ENCODE measurements around the gene KAT6B.

The KAT6B gene

DNA sequence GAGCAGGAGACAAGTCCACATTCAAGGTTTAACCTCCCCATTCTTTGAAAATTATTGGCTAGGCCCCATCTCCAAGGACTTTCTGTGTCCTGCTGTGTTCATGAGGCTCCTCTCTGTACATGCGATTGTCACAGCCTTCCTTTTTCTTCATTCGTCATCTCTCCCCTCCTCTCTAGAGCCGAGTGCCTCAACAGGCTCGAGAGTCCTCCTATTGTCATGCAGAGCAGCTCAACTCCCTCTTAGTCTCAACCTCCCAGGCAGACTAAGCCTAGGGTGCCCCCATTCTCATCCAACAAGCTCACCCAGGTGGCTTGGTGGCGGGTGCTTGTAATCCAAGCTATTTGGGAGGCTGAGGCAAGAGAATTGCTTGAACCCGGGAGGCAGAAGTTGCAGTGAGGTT, 249.9 kb downstream of the KAT6B start:
- no peak for DNase-seq (ENCODE audit: low read depth)
- TF ChIP-seq, protein P1, sequence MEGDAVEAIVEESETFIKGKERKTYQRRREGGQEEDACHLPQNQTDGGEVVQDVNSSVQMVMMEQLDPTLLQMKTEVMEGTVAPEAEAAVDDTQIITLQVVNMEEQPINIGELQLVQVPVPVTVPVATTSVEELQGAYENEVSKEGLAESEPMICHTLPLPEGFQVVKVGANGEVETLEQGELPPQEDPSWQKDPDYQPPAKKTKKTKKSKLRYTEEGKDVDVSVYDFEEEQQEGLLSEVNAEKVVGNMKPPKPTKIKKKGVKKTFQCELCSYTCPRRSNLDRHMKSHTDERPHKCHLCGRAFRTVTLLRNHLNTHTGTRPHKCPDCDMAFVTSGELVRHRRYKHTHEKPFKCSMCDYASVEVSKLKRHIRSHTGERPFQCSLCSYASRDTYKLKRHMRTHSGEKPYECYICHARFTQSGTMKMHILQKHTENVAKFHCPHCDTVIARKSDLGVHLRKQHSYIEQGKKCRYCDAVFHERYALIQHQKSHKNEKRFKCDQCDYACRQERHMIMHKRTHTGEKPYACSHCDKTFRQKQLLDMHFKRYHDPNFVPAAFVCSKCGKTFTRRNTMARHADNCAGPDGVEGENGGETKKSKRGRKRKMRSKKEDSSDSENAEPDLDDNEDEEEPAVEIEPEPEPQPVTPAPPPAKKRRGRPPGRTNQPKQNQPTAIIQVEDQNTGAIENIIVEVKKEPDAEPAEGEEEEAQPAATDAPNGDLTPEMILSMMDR (IDR thresholded peaks at IDR 0.05; ENCODE audit: control insufficient read depth, insufficient read depth, low read depth, low read length, missing control alignments): no peak
- no peak overlapping the region for H3K4me3 ChIP-seq (ENCODE audit: control insufficient read depth, low read depth, low read length)

DNA sequence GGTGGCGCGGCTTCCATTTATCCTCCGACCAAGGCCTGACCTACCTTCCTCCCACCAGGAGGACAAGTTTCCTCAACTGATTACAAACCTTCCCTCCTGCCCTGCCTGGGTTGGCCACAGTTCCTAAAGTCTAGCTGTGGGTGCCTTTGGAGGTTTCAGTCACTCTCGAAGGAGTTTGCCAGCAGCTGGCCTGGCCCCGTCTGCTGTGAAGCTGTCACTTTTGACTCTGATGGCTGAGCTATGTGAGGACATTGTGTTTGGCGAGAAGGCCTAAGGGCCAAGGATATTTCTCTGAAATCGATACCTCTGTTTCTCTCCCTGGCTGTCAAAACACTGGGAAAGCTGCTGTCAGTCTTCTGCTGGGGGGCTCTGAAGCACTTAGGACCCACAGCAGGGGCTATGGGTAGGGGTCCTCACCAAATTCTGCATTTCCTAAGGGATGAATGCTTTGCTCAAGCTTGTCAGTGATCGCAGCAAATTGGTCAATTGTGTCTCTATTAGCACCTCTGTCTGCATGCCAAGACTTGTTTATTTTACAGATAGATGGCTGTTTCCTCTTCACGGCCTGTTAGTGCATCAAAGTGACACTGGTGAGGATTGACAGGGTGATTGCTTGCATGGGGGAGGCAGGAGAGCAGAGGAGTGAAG, 253.2 kb downstream of the KAT6B start:
- DNase-seq (ENCODE audit: low read depth): no peak
- H3K4me3 ChIP-seq (ENCODE audit: control insufficient read depth, low read depth, low read length): no peak overlapping the region
- TF ChIP-seq, protein P1 (IDR thresholded peaks at IDR 0.05; ENCODE audit: control insufficient read depth, insufficient read depth, low read depth, low read length, missing control alignments): no peak

DNA sequence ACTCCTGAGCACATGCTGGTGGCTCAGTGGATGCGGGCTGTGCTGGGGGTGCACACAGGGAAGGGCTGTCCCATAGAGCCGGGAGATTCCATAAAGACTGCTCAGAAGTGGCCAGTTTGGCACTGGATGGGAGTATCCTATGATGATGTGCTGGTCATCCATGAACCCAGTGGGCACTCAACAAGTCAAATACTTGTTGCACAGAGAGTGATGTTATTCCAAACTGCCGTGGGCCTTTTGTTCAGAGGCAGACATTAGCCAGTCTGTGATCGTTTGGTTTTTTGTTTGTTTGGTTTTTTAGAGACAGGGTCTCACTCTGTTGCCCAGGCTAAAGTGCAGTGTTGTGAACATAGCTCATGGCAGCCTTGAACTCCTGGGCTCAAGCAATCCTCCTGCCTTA, 254.2 kb downstream of the KAT6B start:
- TF ChIP-seq, protein P1 (IDR thresholded peaks at IDR 0.05; ENCODE audit: control insufficient read depth, insufficient read depth, low read depth, low read length, missing control alignments): no peak
- H3K4me3 ChIP-seq (ENCODE audit: control insufficient read depth, low read depth, low read length): no peak overlapping the region
- no peak for DNase-seq (ENCODE audit: low read depth)

DNA sequence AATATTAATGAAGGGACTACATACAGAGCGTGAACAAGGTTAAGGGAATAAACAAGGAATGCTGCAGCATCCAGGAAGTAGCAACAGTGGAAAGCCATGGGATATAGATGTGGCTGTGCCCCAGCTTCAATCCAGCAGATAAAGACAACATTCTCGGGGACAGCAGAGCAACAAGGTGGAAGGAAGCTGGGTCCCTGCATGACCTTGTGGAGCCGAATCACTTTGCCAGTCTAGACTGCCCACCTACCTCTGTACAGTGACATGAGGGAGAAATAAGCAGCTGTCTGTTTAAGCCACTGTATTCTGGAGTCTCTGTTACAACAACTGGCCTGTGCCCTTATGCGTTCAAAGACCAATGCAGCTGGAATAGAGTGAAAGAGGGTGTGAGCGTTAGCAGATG, 255.0 kb downstream of the KAT6B start:
- TF ChIP-seq, protein P1 (IDR thresholded peaks at IDR 0.05; ENCODE audit: control insufficient read depth, insufficient read depth, low read depth, low read length, missing control alignments): no peak
- DNase-seq (ENCODE audit: low read depth): no peak
- H3K4me3 ChIP-seq (ENCODE audit: control insufficient read depth, low read depth, low read length): no peak overlapping the region
